ENCODE data around the gene POLD3.

POLD3 gene

DNA sequence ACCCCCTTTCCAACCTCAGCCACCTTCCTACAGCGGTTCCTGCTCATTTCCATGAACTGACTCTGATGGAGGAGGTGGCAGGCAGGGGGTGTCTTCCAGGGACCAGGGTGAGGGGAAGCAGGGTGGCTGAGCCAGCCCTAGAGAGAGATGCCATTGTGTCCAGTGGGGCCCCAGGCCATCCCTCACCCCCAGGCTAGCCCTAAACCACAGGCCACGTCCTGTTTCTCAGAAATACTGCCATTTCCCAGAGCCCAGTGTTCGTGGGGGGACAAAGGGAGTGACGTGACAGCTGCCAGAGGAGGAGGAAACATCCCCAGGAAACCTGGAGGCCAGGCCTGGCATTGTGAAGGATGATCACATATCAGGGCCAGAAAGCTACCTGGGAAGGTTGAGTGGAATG is 99.4 kb downstream of the POLD3 start:
- no peak for DNase-seq (ENCODE audit: low read depth)
